ENCODE results near the gene MAPK12. TPM values are rescaled to one million over a fixed set of nuclear protein-coding genes. Genes with fewer than 3 reads are reported as not detected.

The MAPK12 gene
- total and polyA plus RNA-seq, 9 of the 15 experiments (the other 6 are each of a cell fraction or from before 2014, with no cell fraction given): 0.79 to 71.5 (median 32.8) TPM

DNA sequence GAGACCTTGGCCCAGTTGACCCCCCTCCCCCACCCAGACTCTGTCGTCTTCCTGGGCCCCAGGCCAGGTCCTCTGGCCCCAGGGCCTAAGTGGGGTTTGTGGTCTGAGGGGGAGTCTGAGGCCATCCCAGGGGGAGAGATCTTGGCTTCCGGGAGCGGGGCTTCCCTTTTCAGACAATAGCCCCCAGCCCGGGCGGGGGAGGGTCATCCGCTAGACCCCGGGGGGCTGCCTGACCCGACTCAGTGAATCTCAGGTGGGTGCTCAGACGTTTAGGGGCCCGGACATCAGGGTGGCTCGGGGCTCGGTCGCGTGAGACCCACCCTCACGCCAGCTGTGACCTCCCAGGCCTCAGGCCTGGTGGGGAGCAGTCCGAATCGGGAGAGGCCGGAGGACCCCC is 8.1 kb upstream of the MAPK12 start:
- FAIRE-seq: no peak
- Histone ChIP-seq H3K79me2 (ENCODE audit: control insufficient read depth, insufficient read depth, low read length) (no peaks in the 10 kb centered on the region; the same call in 2 of the 3 replicates), H3K27me3 (ENCODE audit: control insufficient read depth in 2 of 2, insufficient read depth in 2 of 2, low read length in 2 of 2) (no peaks in the 10 kb centered on the region), H3K4me3 (peak overlapping the region; percentile 49), H4K20me1 (replicated peaks; ENCODE audit: control insufficient read depth, insufficient read depth, low read length) (no peaks in the 10 kb centered on the region), H3K9me3 (replicated peaks; ENCODE audit: control insufficient read depth, insufficient read depth, low read depth, low read length) (no peaks in the 10 kb centered on the region), H3K9me1 (ENCODE audit: control insufficient read depth, insufficient read depth, low read length) (no peaks in the 10 kb centered on the region), H3K4me1 (replicated peaks in 1 of 2; ENCODE audit: control insufficient read depth in 2 of 2, insufficient read depth in 2 of 2, low read length in 2 of 2) (peaks cover 7 to 79% of the 10 kb centered on the region in 2 experiments; a peak in 4 of 5 replicates), H3K4me2 (ENCODE audit: insufficient read depth, low read length) (peak overlapping the region; percentile 11; the same call in 1 of the 2 replicates), H3K9ac (ENCODE audit: insufficient read depth in 1 of 2, low read depth in 2 of 2, low read length in 2 of 2) (peak overlapping the region; percentile 49 to 90; a peak in 3 of 4 replicates), H2AFZ (ENCODE audit: low read depth, low read length) (no peak overlapping the region), H3K36me3 (ENCODE audit: control insufficient read depth, insufficient read depth, low read length) (0 out of 3 replicates have a peak, but pooled peaks cover 2% of the 10 kb centered on the region), H3K27ac (ENCODE audit: extremely low read depth, low read depth, low read length) (peak overlapping the region; percentile 56; the same call in 2 of the 3 replicates)
- 0% methylated on average over 2 of the region's 18 CpGs for WGBS (ENCODE audit: insufficient coverage, low coverage, missing lambda C conversion rate)
- ChIA-PET CTCF (ENCODE audit: low intra/inter-chr PET ratio) (no interaction called here), POLR2A (no interaction called here)
- in situ Hi-C loops (cut with MboI) (no loop called here), intact Hi-C loops (cut with micrococcal nuclease) (no loop called here)
- DNase-seq (ENCODE audit: extremely low read depth in 1 of 4, low spot score in 3 of 4): peak; percentile 20 to 49 (median 29)
- no peak for ATAC-seq
- no TSS peak for BruUV-seq (replicated peaks)
- TF ChIP-seq E2F5 (CRISPR knock-in tag; IDR thresholded peaks at IDR 0.05) (no peak), SPI1 (IDR thresholded peaks at IDR 0.05; ENCODE audit: borderline replicate concordance, low read depth, low read length) (no peak), TAL1 (IDR thresholded peaks at IDR 0.05) (no peak), NFIC (IDR thresholded peaks at IDR 0.05) (0 out of 2 replicates have a peak, but pooled peaks have one; percentile 22), DPF2 (IDR thresholded peaks at IDR 0.05) (0 out of 2 replicates have a peak, but pooled peaks have one; percentile 16), ZNF77 (CRISPR knock-in tag; IDR thresholded peaks at IDR 0.05) (no peak), ZNF655 (CRISPR knock-in tag; IDR thresholded peaks at IDR 0.05) (no peak), POLR2B (IDR thresholded peaks at IDR 0.05; ENCODE audit: low read depth, partially characterized antibody) (no peak), FOXJ2 (tag; IDR thresholded peaks at IDR 0.05) (no peak), PYGO2 (tag; IDR thresholded peaks at IDR 0.05) (no peak), GMEB1 (CRISPR knock-in tag; IDR thresholded peaks at IDR 0.05) (no peak), KDM4B (IDR thresholded peaks at IDR 0.05; ENCODE audit: borderline replicate concordance in 2 of 2, low read depth in 1 of 2) (0 out of 4 replicates have a peak, but pooled peaks of 1 of the 2 experiments have one; percentile 26), MCM5 (IDR thresholded peaks at IDR 0.05; ENCODE audit: low read depth) (no peak), MAZ (CRISPR knock-in tag; conservative IDR thresholded peaks at IDR 0.05 in 1 of 2, IDR thresholded peaks at IDR 0.05 in 1 of 2) (peak in 1 of 2 experiments; percentile 24; a peak in 1 of 4 replicates)
- TF ChIP-seq, protein P1, sequence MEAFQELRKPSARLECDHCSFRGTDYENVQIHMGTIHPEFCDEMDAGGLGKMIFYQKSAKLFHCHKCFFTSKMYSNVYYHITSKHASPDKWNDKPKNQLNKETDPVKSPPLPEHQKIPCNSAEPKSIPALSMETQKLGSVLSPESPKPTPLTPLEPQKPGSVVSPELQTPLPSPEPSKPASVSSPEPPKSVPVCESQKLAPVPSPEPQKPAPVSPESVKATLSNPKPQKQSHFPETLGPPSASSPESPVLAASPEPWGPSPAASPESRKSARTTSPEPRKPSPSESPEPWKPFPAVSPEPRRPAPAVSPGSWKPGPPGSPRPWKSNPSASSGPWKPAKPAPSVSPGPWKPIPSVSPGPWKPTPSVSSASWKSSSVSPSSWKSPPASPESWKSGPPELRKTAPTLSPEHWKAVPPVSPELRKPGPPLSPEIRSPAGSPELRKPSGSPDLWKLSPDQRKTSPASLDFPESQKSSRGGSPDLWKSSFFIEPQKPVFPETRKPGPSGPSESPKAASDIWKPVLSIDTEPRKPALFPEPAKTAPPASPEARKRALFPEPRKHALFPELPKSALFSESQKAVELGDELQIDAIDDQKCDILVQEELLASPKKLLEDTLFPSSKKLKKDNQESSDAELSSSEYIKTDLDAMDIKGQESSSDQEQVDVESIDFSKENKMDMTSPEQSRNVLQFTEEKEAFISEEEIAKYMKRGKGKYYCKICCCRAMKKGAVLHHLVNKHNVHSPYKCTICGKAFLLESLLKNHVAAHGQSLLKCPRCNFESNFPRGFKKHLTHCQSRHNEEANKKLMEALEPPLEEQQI (IDR thresholded peaks at IDR 0.05): no peak
- TF ChIP-seq, protein P2, sequence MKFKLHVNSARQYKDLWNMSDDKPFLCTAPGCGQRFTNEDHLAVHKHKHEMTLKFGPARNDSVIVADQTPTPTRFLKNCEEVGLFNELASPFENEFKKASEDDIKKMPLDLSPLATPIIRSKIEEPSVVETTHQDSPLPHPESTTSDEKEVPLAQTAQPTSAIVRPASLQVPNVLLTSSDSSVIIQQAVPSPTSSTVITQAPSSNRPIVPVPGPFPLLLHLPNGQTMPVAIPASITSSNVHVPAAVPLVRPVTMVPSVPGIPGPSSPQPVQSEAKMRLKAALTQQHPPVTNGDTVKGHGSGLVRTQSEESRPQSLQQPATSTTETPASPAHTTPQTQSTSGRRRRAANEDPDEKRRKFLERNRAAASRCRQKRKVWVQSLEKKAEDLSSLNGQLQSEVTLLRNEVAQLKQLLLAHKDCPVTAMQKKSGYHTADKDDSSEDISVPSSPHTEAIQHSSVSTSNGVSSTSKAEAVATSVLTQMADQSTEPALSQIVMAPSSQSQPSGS (CRISPR knock-in tag; IDR thresholded peaks at IDR 0.05): no peak
